HepG2 (cell line): ENCODE data around the gene GABRR2. TPM values are rescaled to one million over a fixed set of nuclear protein-coding genes. Genes with fewer than 3 reads are reported as not detected.

Experiments used
- ATAC-seq: fragments of 200-7000 bp; cut with Tn5 transposase; 3 replicates; pipeline ENCODE4 v1.9.1; 2020; ENCODE audit warnings: mild to moderate bottlenecking, moderate library complexity
- BruUV-seq: library from RNA; stranded (reverse); fragments of 400-500 nt; replicated peaks from 2 replicates; lab custom pipeline; 2021; lab: Mats Ljungman, UMichigan
- CTCF ChIA-PET: fragments of 300-600 bp; formaldehyde crosslinking; extraction: SDS; loops from one replicate; lab custom pipeline; 2021; ENCODE audit warnings: low total read pairs, inconsistent platforms, low intra/inter-chr PET ratio; lab: Yijun Ruan, JAX
- POLR2A ChIA-PET: fragments of 350-600 bp; sonication (Branson Sonifier 250); formaldehyde crosslinking; loops from one replicate; lab custom pipeline; 2020; ENCODE audit warnings: antibody characterized with exemption, inconsistent platforms; lab: Yijun Ruan, JAX
- DNase-seq: peaks from one replicate; pipeline ENCODE4 v3.0.0-alpha.2; 2015; ENCODE audit warnings: low spot score
- FAIRE-seq: peaks from 3 replicates; lab custom pipeline; 2011; peaks lifted over from hg19 to GRCh38; lab: Jason Lieb, UNC
- H2AFZ ChIP-seq: one replicate; pipeline ENCODE4 v1.6.1; 2011; ENCODE audit warnings: low read length, inconsistent platforms
- H3K27ac ChIP-seq: fragments of 300-600 bp; 3 replicates; pipeline ENCODE4 v1.8.0; 2011; ENCODE audit warnings: mixed run types, mild to moderate bottlenecking, mixed read lengths, low read length, inconsistent platforms; ENCODE audit not compliant: insufficient read depth; ENCODE audit errors: extremely low read length
- H3K27me3 ChIP-seq, 2 experiments: fragments of 200-600 bp in 1 of 2; 2 replicates in 1 of 2; 3 replicates in 1 of 2; pipeline versions ENCODE4 v1.6.0 to v1.8.0; 2011; ENCODE audit warnings: low read length in 2 of 2, mild to moderate bottlenecking in 2 of 2, moderate library complexity in 2 of 2, inconsistent platforms in 1 of 2; ENCODE audit not compliant: insufficient read depth in 2 of 2, control insufficient read depth in 1 of 2
- H3K36me3 ChIP-seq, 2 experiments: fragments of 200-600 bp in 1 of 2; replicated peaks in 1 of 2; 2 replicates in 1 of 2; 3 replicates in 1 of 2; pipeline versions ENCODE4 v1.5.1 to v1.8.0; 2011; ENCODE audit warnings: low read length in 2 of 2, inconsistent platforms in 1 of 2; ENCODE audit not compliant: insufficient read depth in 2 of 2, control insufficient read depth in 1 of 2
- H3K4me1 ChIP-seq: 2 replicates; pipeline ENCODE4 v1.5.1; 2012; ENCODE audit warnings: low read length, inconsistent platforms; ENCODE audit not compliant: insufficient read depth
- H3K4me2 ChIP-seq: 2 replicates; pipeline ENCODE4 v1.6.0; 2011; ENCODE audit warnings: low read depth, low read length, inconsistent platforms
- H3K4me3 ChIP-seq, 3 experiments: fragments of 200-600 bp in 1 of 3; sonication (generic), shearing (Covaris generic) in 1 of 3; replicated peaks in 1 of 3; 2 replicates each; pipeline ENCODE4 v1.5.1; 2011 to 2016; ENCODE audit warnings: low read length in 3 of 3, inconsistent platforms in 2 of 3, low read depth in 2 of 3, mild to moderate bottlenecking in 2 of 3, control low read depth in 1 of 3, mixed read lengths in 1 of 3; ENCODE audit not compliant: insufficient read depth in 1 of 3
- H3K79me2 ChIP-seq: one replicate; pipeline ENCODE4 v1.6.1; 2011; ENCODE audit warnings: low read length, inconsistent platforms; ENCODE audit not compliant: insufficient read depth
- H3K9ac ChIP-seq: 2 replicates; pipeline ENCODE4 v1.6.0; 2011; ENCODE audit warnings: mild to moderate bottlenecking, low read depth, low read length, inconsistent platforms; ENCODE audit not compliant: insufficient read depth
- H3K9me3 ChIP-seq: 2 replicates; pipeline ENCODE4 v1.5.1; 2012; ENCODE audit warnings: mild to moderate bottlenecking, low read length
- H4K20me1 ChIP-seq: 2 replicates; pipeline ENCODE4 v1.6.0; 2011; ENCODE audit warnings: inconsistent platforms, mild to moderate bottlenecking, low read length, moderate library complexity; ENCODE audit not compliant: insufficient read depth
- CBX2 ChIP-seq, 2 experiments: fragments of 200-600 bp in 1 of 2; sonication (generic); formaldehyde crosslinking in 1 of 2; IDR thresholded peaks; 2 replicates each; pipeline versions ENCODE4 v1.7.0 to v1.8.1; 2018 to 2022; ENCODE audit warnings: low read depth in 2 of 2, low read length in 1 of 2, mild to moderate bottlenecking in 1 of 2, missing genetic modification reagents in 1 of 2
- KMT2A ChIP-seq: sonication (generic); formaldehyde crosslinking; IDR thresholded peaks from 2 replicates; pipeline ENCODE4 v1.4.0; 2020; ENCODE audit warnings: missing genetic modification reagents
- NFRKB ChIP-seq: fragments of 450-650 bp; IDR thresholded peaks from 2 replicates; pipeline ENCODE4 v1.6.1; 2017
- PLRG1 ChIP-seq: fragments of 450-650 bp; conservative IDR thresholded peaks from 2 replicates; pipeline ENCODE4 v1.6.1; 2016
- ZNF430 ChIP-seq: sonication (generic); formaldehyde crosslinking; IDR thresholded peaks from 2 replicates; pipeline ENCODE4 v1.9.0; 2021; ENCODE audit warnings: mild to moderate bottlenecking, missing genetic modification reagents
- ZNF589 ChIP-seq: sonication (generic); formaldehyde crosslinking; conservative IDR thresholded peaks from 2 replicates; pipeline ENCODE4 v1.8.0; 2022; ENCODE audit warnings: mild to moderate bottlenecking, moderate library complexity, missing genetic modification reagents
- ZNF883 ChIP-seq: sonication (generic); formaldehyde crosslinking; IDR thresholded peaks from 2 replicates; pipeline ENCODE4 v1.5.1; 2020; ENCODE audit warnings: mild to moderate bottlenecking, missing genetic modification reagents; ENCODE audit errors: not compliant biosample characterization
- WGBS: methylation state at CpG from one replicate; pipeline ENCODE4 v1.1.6; 2017; ENCODE audit warnings: low lambda C conversion rate; 5-methylcytosine and 5-hydroxymethylcytosine counted together
- in situ Hi-C: cut with HindIII; loops from 2 replicates; pipeline ENCODE4 v1.10.0; 2017; ENCODE audit warnings: low pct_unique_long_range_greater_than_20kb; ENCODE audit not compliant: extremely low pct_ligation_motif_present
- intact Hi-C: fragments of 100-400 bp; cut with micrococcal nuclease; formaldehyde crosslinking; loops from one replicate; pipeline ENCODE4 v1.10.0; 2022; ENCODE audit not compliant: unreplicated experiment
- polyA plus RNA-seq, 8 experiments: library from polyadenylated mRNA; depleted of rRNA in 3 of 8; stranded (reverse) in 7 of 8; unstranded in 1 of 8; fragments of >200 nt; fragmentation: Illumina TruSeq in 4 of 8; extraction: Trizol in 4 of 8; gene quantifications; 2 replicates each; pipeline versions ENCODE4 v1.2.1 to v1.2.3, GENCODE V29; 2011 to 2016; ENCODE audit warnings: low read depth in 4 of 8, missing spikeins in 1 of 8, mixed read lengths in 1 of 8; ENCODE audit not compliant: insufficient read depth in 1 of 8
- total RNA-seq, 5 experiments: library from RNA; depleted of rRNA; stranded (reverse); fragments of >200 nt; fragmentation: Illumina TruSeq; extraction: Trizol; gene quantifications; 2 replicates each; pipeline ENCODE4 v1.2.3, GENCODE V29; 2016; ENCODE audit warnings: low read depth in 1 of 5
- TF ChIP-seq, protein P1 (sequence below): sonication (generic); formaldehyde crosslinking; IDR thresholded peaks from 2 replicates; pipeline ENCODE4 v1.5.0; 2020; ENCODE audit warnings: missing genetic modification reagents
- TF ChIP-seq, protein P2 (sequence below): sonication (generic); formaldehyde crosslinking; IDR thresholded peaks from 2 replicates; pipeline ENCODE4 v1.5.0; 2020; ENCODE audit warnings: missing genetic modification reagents

GABRR2 gene
- total and polyA plus RNA-seq, 2 of the 13 experiments (the other 11 are each of a cell fraction or from before 2014, with no cell fraction given): 0.13 TPM; not detected in 1

DNA sequence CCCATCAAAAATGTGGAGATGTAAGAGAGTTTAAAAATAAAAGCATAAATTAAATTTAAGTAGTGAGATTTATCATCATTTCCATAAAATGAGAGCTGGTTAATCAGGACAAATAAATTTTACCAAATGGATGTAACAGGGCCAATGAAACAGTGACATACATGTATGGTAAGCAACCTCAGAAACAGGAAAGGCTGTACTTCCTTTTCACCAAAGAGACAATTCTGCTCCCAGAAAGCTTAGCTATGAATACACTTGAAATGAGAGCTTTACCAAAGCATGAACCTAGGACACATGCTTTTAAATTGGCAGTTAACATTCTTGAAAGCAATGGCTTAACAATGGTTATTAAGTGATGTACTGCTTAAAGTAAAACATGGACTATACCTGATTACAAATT is 49.5 kb upstream of the GABRR2 start:
- Histone ChIP-seq H3K36me3 (no peaks in the 10 kb centered on the region), H4K20me1 (no peaks in the 10 kb centered on the region), H3K27me3 (no peaks in the 10 kb centered on the region), H3K9me3 (no peaks in the 10 kb centered on the region)
- TF ChIP-seq NFRKB: no peak
- TF ChIP-seq, protein P1, sequence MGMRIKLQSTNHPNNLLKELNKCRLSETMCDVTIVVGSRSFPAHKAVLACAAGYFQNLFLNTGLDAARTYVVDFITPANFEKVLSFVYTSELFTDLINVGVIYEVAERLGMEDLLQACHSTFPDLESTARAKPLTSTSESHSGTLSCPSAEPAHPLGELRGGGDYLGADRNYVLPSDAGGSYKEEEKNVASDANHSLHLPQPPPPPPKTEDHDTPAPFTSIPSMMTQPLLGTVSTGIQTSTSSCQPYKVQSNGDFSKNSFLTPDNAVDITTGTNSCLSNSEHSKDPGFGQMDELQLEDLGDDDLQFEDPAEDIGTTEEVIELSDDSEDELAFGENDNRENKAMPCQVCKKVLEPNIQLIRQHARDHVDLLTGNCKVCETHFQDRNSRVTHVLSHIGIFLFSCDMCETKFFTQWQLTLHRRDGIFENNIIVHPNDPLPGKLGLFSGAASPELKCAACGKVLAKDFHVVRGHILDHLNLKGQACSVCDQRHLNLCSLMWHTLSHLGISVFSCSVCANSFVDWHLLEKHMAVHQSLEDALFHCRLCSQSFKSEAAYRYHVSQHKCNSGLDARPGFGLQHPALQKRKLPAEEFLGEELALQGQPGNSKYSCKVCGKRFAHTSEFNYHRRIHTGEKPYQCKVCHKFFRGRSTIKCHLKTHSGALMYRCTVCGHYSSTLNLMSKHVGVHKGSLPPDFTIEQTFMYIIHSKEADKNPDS (CRISPR knock-in tag): no peak
- TF ChIP-seq, protein P2, sequence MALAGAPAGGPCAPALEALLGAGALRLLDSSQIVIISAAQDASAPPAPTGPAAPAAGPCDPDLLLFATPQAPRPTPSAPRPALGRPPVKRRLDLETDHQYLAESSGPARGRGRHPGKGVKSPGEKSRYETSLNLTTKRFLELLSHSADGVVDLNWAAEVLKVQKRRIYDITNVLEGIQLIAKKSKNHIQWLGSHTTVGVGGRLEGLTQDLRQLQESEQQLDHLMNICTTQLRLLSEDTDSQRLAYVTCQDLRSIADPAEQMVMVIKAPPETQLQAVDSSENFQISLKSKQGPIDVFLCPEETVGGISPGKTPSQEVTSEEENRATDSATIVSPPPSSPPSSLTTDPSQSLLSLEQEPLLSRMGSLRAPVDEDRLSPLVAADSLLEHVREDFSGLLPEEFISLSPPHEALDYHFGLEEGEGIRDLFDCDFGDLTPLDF (CRISPR knock-in tag): no peak
- TF ChIP-seq, all 625 proteins: peak for 0
- Histone ChIP-seq H3K79me2 (no peaks in the 10 kb centered on the region), H3K4me2 (no peak overlapping the region), H3K4me1 (no peaks in the 10 kb centered on the region), H3K9ac (no peak overlapping the region), H2AFZ (no peak overlapping the region), H3K4me3 (no peak overlapping the region), H3K27ac (no peak overlapping the region)
- no peak for DNase-seq
- no TSS peak for BruUV-seq
- ChIA-PET POLR2A (no interaction called here), CTCF (no interaction called here)
- intact Hi-C loops (no loop called here), in situ Hi-C loops (no loop called here)
- FAIRE-seq: no peak
- ATAC-seq: no peak

DNA sequence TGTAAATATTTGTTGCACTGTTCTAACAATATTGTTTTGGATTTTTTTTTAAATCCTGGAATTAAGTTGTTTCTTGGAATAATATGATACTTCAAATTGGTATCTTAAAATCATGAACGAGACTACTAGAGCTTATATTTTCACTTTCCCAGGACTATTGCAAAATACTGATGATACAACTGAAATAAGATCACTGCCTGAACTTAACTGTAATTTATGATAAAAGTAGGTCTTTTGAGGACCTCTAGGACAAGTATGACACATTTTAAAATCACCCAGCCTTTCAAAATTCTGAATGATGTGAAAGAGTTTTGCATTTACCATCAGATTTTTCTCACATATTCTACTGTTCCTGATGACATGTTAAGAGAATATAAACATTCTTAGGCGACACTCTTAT is 46.1 kb upstream of the GABRR2 start:
- no peak for ATAC-seq
- Histone ChIP-seq H3K27ac (no peak overlapping the region), H3K4me2 (no peak overlapping the region), H4K20me1 (no peaks in the 10 kb centered on the region), H3K27me3 (no peaks in the 10 kb centered on the region), H2AFZ (no peak overlapping the region), H3K9me3 (no peaks in the 10 kb centered on the region), H3K79me2 (no peaks in the 10 kb centered on the region), H3K4me1 (no peaks in the 10 kb centered on the region), H3K4me3 (no peak overlapping the region), H3K36me3 (no peaks in the 10 kb centered on the region), H3K9ac (no peak overlapping the region)
- no peak for FAIRE-seq
- BruUV-seq: no TSS peak
- no peak for DNase-seq
- WGBS: 63% methylated on average over 2 of the region's 2 CpGs
- TF ChIP-seq PLRG1 (no peak), CBX2 (IDR thresholded peaks at IDR 0.05; ENCODE audit: low read depth, low read length) (no peak), CBX2 (CRISPR knock-in tag; IDR thresholded peaks at IDR 0.05; ENCODE audit: low read depth) (no peak), ZNF589 (CRISPR knock-in tag) (no peak), ZNF430 (CRISPR knock-in tag) (no peak), ZNF883 (CRISPR knock-in tag) (no peak), KMT2A (CRISPR knock-in tag) (no peak)
- intact Hi-C loops: no loop called here
- ChIA-PET POLR2A (no interaction called here), CTCF (no interaction called here)
- in situ Hi-C loops: no loop called here
